ENCODE results near the gene ACTN2. TPM values are rescaled to one million over a fixed set of nuclear protein-coding genes. Genes with fewer than 3 reads are reported as not detected.

Gene ACTN2
- total and polyA plus RNA-seq, 2 donors (not counting 3 experiments of a cell fraction or from before 2014, with no cell fraction given) = 0.22 to 0.55 TPM

DNA sequence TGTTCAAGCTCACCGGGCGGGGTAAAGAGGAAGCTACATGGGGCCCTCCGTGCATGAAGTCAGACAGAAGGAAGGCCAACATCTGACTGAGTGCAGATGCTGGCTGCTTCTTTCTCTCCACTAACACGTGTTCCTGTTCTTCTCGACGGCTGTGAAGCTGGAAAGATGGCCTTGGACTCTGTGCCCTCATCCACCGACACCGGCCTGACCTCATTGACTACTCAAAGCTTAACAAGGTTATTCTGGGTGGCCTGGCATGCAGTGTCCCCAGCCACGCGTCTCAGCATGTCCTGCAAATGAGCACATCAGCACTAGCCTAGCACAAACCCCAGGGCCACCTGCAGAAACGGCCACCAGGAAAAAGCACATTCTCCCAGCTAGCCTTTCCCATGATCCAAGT is 41.2 kb downstream of the ACTN2 start:
- DNase-seq (ENCODE audit: low read depth, low spot score) (no peak), FAIRE-seq (no peak)
- H3K9me1 ChIP-seq (replicated peaks; ENCODE audit: control insufficient read depth, extremely low read depth, insufficient read depth, low read length) = no peaks in the 10 kb centered on the region
- H2AFZ ChIP-seq (ENCODE audit: low read depth, low read length) = no peak overlapping the region
- CTCF ChIA-PET = interaction anchor here (1.1 to 2.9 kb wide), 2 partner anchors 12 to 32 kb away, joined by 3 to 9 read pairs; no protein-coding TSS in a partner anchor
- no peaks in the 10 kb centered on the region for H3K36me3 ChIP-seq (ENCODE audit: control insufficient read depth in 2 of 2, extremely low read depth in 1 of 2, insufficient read depth in 2 of 2, low read length in 2 of 2)
- dilution Hi-C loops (cut with MboI; ENCODE audit: extremely low pct_ligation_motif_present, low sequenced_read_pairs) (no loop called here), intact Hi-C loops (cut with micrococcal nuclease) (no loop called here)
- no peaks in the 10 kb centered on the region for H3K9me3 ChIP-seq (replicated peaks; ENCODE audit: control insufficient read depth, insufficient read depth, low read length)
- TF ChIP-seq, protein P1, sequence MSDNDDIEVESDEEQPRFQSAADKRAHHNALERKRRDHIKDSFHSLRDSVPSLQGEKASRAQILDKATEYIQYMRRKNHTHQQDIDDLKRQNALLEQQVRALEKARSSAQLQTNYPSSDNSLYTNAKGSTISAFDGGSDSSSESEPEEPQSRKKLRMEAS (IDR thresholded peaks at IDR 0.05; ENCODE audit: insufficient read depth, insufficient read length) = no peak
- TF ChIP-seq FOS (IDR thresholded peaks at IDR 0.05; ENCODE audit: borderline replicate concordance, insufficient read depth, low read length) (no peak), JUN (IDR thresholded peaks at IDR 0.05; ENCODE audit: borderline replicate concordance, insufficient read depth, insufficient read length, low read depth) (no peak), EZH2 (IDR thresholded peaks at IDR 0.05; ENCODE audit: borderline replicate concordance, low read depth, low read length, severe bottlenecking) (no peak), MYC (IDR thresholded peaks at IDR 0.05; ENCODE audit: low read depth, low read length) (no peak), GATA2 (IDR thresholded peaks at IDR 0.05; ENCODE audit: insufficient read depth, insufficient read length, low read depth, low read length) (no peak), POLR2AphosphoS5 (IDR thresholded peaks at IDR 0.05; ENCODE audit: insufficient read depth, low read depth, low read length) (no peak), POLR2A (IDR thresholded peaks at IDR 0.05; ENCODE audit: low read depth, low read length) (no peak)
- TF ChIP-seq, protein P2, sequence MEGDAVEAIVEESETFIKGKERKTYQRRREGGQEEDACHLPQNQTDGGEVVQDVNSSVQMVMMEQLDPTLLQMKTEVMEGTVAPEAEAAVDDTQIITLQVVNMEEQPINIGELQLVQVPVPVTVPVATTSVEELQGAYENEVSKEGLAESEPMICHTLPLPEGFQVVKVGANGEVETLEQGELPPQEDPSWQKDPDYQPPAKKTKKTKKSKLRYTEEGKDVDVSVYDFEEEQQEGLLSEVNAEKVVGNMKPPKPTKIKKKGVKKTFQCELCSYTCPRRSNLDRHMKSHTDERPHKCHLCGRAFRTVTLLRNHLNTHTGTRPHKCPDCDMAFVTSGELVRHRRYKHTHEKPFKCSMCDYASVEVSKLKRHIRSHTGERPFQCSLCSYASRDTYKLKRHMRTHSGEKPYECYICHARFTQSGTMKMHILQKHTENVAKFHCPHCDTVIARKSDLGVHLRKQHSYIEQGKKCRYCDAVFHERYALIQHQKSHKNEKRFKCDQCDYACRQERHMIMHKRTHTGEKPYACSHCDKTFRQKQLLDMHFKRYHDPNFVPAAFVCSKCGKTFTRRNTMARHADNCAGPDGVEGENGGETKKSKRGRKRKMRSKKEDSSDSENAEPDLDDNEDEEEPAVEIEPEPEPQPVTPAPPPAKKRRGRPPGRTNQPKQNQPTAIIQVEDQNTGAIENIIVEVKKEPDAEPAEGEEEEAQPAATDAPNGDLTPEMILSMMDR (IDR thresholded peaks at IDR 0.05; ENCODE audit: extremely low read depth in 1 of 2, insufficient read depth in 1 of 2, low read depth in 1 of 2, low read length in 2 of 2) = no peak
- POLR2A ChIA-PET = no interaction called here
- no peak overlapping the region for H3K9ac ChIP-seq (replicated peaks; ENCODE audit: extremely low read depth, insufficient read depth, low read length)
- H3K4me3 ChIP-seq (replicated peaks in 1 of 3; ENCODE audit: insufficient read depth in 1 of 3, low read depth in 1 of 3, low read length in 3 of 3) = no peak overlapping the region
- no peak overlapping the region for H3K4me2 ChIP-seq (ENCODE audit: insufficient read depth, low read length)
- no peaks in the 10 kb centered on the region for H3K4me1 ChIP-seq (ENCODE audit: control insufficient read depth, extremely low read depth, insufficient read depth, low read length)
- H3K27ac ChIP-seq (ENCODE audit: insufficient read depth, low read depth, low read length) = no peak overlapping the region
- H3K79me2 ChIP-seq (ENCODE audit: control insufficient read depth, insufficient read depth, low read length) = no peaks in the 10 kb centered on the region
- no peaks in the 10 kb centered on the region for H4K20me1 ChIP-seq (replicated peaks; ENCODE audit: control insufficient read depth, extremely low read depth, insufficient read depth, low read length)
- no TSS peak for BruUV-seq (replicated peaks)
- no peaks in the 10 kb centered on the region for H3K27me3 ChIP-seq (ENCODE audit: control insufficient read depth in 2 of 2, insufficient read depth in 2 of 2, low read length in 2 of 2)

Measured in endothelial cell of umbilical vein (primary cell).